Measurements from ENCODE around the gene KRT79. TPM values are rescaled to one million over a fixed set of nuclear protein-coding genes. Genes with fewer than 3 reads are reported as not detected.

KRT79 gene
- total and polyA plus RNA-seq, 9 of the 15 experiments (the other 6 are each of a cell fraction or from before 2014, with no cell fraction given) = 0.03 to 2.3 (median 0.23) TPM; not detected in 2

GRCh38 chr12:52824741-52825410 is 9.2 kb downstream of the KRT79 start (continued):
- TF ChIP-seq KHSRP (IDR thresholded peaks at IDR 0.05) (no peak), GATAD2A (IDR thresholded peaks at IDR 0.05) (no peak), NCOA1 (IDR thresholded peaks at IDR 0.05; ENCODE audit: low read depth) (no peak), REST (IDR thresholded peaks at IDR 0.05; ENCODE audit: borderline replicate concordance) (no peak), REST (CRISPR knock-in tag; IDR thresholded peaks at IDR 0.05; ENCODE audit: low read depth) (no peak), ZNF253 (CRISPR knock-in tag; conservative IDR thresholded peaks at IDR 0.05) (no peak), BRF2 (IDR thresholded peaks at IDR 0.05; ENCODE audit: borderline replicate concordance, insufficient read depth, insufficient read length) (no peak), ZNF384 (IDR thresholded peaks at IDR 0.05; ENCODE audit: low read depth, low read length) (no peak), DNMT1 (IDR thresholded peaks at IDR 0.05) (no peak), POLR3A (IDR thresholded peaks at IDR 0.05; ENCODE audit: borderline replicate concordance, extremely low read depth, insufficient read depth, insufficient read length) (no peak)
- TF ChIP-seq, protein P1, sequence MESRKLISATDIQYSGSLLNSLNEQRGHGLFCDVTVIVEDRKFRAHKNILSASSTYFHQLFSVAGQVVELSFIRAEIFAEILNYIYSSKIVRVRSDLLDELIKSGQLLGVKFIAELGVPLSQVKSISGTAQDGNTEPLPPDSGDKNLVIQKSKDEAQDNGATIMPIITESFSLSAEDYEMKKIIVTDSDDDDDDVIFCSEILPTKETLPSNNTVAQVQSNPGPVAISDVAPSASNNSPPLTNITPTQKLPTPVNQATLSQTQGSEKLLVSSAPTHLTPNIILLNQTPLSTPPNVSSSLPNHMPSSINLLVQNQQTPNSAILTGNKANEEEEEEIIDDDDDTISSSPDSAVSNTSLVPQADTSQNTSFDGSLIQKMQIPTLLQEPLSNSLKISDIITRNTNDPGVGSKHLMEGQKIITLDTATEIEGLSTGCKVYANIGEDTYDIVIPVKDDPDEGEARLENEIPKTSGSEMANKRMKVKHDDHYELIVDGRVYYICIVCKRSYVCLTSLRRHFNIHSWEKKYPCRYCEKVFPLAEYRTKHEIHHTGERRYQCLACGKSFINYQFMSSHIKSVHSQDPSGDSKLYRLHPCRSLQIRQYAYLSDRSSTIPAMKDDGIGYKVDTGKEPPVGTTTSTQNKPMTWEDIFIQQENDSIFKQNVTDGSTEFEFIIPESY (CRISPR knock-in tag; IDR thresholded peaks at IDR 0.05) = no peak

Measured in K562 (cell line).